Measurements from ENCODE around the gene LDHAL6B.
A peak's percentile ranks its signal among the peaks of the same experiment; 100 is the strongest.

LDHAL6B gene

GRCh38 chr15:59221511-59222505 is 15.2 kb downstream of the LDHAL6B start:
- TF ChIP-seq CTCF (IDR thresholded peaks at IDR 0.05; ENCODE audit: low read depth, low read length) = no peak
- peak; percentile 39 for DNase-seq (ENCODE audit: extremely low read depth, low read depth)

- no peak for TF ChIP-seq CTCF (IDR thresholded peaks at IDR 0.05; ENCODE audit: low read depth, low read length)
- no peak for DNase-seq (ENCODE audit: extremely low read depth, low read depth)
These were observed 16.4 kb downstream of the LDHAL6B start for GRCh38 chr15:59222906-59223550.

- DNase-seq (ENCODE audit: extremely low read depth, low read depth) = no peak
- no peak for TF ChIP-seq CTCF (IDR thresholded peaks at IDR 0.05; ENCODE audit: low read depth, low read length)
These were observed 17.1 kb downstream of the LDHAL6B start for GRCh38 chr15:59223736-59224135.

- no peak for TF ChIP-seq CTCF (IDR thresholded peaks at IDR 0.05; ENCODE audit: low read depth, low read length)
These were observed 17.8 kb downstream of the LDHAL6B start for GRCh38 chr15:59224474-59224873.

DNA sequence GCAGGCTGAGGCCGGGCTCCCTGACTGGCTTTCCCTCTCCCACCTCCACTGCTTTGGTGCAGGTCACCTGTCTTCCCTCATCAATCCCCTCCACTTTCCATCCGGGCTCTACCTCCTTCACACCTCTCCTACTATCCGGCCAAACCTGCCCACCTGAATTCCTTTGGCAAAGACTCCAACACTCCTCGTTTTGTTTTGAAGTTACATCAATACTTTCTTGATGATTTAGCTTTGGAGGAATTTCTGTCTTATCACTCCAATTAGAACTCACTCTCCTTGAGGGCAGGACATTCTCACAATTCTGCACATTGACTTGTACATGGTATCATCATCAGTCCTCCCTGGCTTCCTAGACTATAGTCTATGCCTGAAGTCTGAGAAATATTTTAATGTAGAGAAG is 20.4 kb downstream of the LDHAL6B start:
- DNase-seq (ENCODE audit: extremely low read depth, low read depth) = no peak
- TF ChIP-seq CTCF (IDR thresholded peaks at IDR 0.05; ENCODE audit: low read depth, low read length) = no peak

More at GRCh38 chr15:59224474-59224873, 17.8 kb downstream of the LDHAL6B start:
- DNase-seq (ENCODE audit: extremely low read depth, low read depth) = no peak

DNA sequence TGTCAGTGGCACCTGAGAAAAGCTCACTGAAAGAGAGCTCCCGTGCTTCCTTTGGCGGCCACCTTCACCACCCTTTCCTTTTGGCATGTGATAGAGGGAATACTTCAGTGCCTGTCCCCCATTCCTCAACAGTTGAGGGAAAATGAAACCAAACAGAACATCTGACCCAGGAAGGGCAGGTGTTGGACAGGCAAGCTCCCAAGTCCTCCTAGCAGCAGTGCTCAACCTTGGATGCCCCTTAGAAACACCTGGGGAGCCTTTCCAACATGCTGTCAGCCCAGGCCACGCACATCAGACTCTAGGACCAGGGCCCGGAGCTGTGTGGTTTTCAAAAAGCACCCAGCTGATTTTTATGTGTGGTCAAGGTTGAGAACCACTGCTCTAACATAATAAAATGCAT is 22.4 kb downstream of the LDHAL6B start:
- no peak for TF ChIP-seq CTCF (IDR thresholded peaks at IDR 0.05; ENCODE audit: low read depth, low read length)
- DNase-seq (ENCODE audit: extremely low read depth, low read depth) = no peak

GRCh38 chr15:59229453-59229852 is 22.8 kb downstream of the LDHAL6B start:
- TF ChIP-seq CTCF (IDR thresholded peaks at IDR 0.05; ENCODE audit: low read depth, low read length) = no peak
- DNase-seq (ENCODE audit: extremely low read depth, low read depth) = no peak

Measured in AG09319 (cell line).